WTC11 (cell line): ENCODE measurements around the gene KCTD1. TPM values are rescaled to one million over a fixed set of nuclear protein-coding genes. Genes with fewer than 3 reads are reported as not detected.

Experiments
- ATAC-seq: fragments of 200-7000 bp; cut with Tn5 transposase; 2 replicates; pipeline ENCODE4 v1.10.0; 2021; ENCODE audit warnings: mild to moderate bottlenecking, moderate library complexity
- CTCF ChIA-PET: fragments of 300-600 bp; sonication (Branson Sonifier 250); formaldehyde crosslinking; loops from one replicate; lab custom pipeline; 2021; ENCODE audit warnings: antibody characterized with exemption; lab: Charles Lee
- POLR2A ChIA-PET: fragments of 350-600 bp; sonication (Branson Sonifier 250); formaldehyde crosslinking; loops from one replicate; lab custom pipeline; 2021; ENCODE audit warnings: antibody characterized with exemption; lab: Charles Lee
- DNase-seq: peaks from one replicate; pipeline ENCODE4 v3.0.0; 2021; ENCODE audit warnings: low spot score
- H3K27ac Mint-ChIP-seq: 2 replicates; pipeline ENCODE4 v1.8.0; 2021; ENCODE audit warnings: mixed read lengths
- H3K27me3 Mint-ChIP-seq: 2 replicates; pipeline ENCODE4 v1.8.0; 2021; ENCODE audit warnings: low read depth, mild to moderate bottlenecking, moderate library complexity, mixed read lengths
- H3K36me3 Mint-ChIP-seq: 2 replicates; pipeline ENCODE4 v1.8.0; 2021; ENCODE audit warnings: mixed read lengths
- H3K4me1 Mint-ChIP-seq: 2 replicates; pipeline ENCODE4 v1.8.0; 2022; ENCODE audit warnings: mixed read lengths
- H3K4me3 Mint-ChIP-seq: 2 replicates; pipeline ENCODE4 v1.8.0; 2021; ENCODE audit warnings: mild to moderate bottlenecking, moderate library complexity, mixed read lengths
- H3K9me3 Mint-ChIP-seq: 2 replicates; pipeline ENCODE4 v1.8.0; 2021; ENCODE audit warnings: mixed read lengths
- E2F5 ChIP-seq: sonication (generic); formaldehyde crosslinking; IDR thresholded peaks from 2 replicates; pipeline ENCODE4 v1.8.1; 2022; ENCODE audit warnings: mild to moderate bottlenecking, moderate library complexity, missing genetic modification reagents
- ELF4 ChIP-seq: sonication (generic); formaldehyde crosslinking; IDR thresholded peaks from 2 replicates; pipeline ENCODE4 v1.8.1; 2022; ENCODE audit warnings: low read depth, mild to moderate bottlenecking, moderate library complexity, missing genetic modification reagents
- FOXP4 ChIP-seq: sonication (generic); formaldehyde crosslinking; IDR thresholded peaks from 2 replicates; pipeline ENCODE4 v1.8.0; 2022; ENCODE audit warnings: mild to moderate bottlenecking, missing genetic modification reagents
- KAT7 ChIP-seq: sonication (generic); formaldehyde crosslinking; IDR thresholded peaks from 2 replicates; pipeline ENCODE4 v1.8.1; 2023; ENCODE audit warnings: missing genetic modification reagents, mild to moderate bottlenecking, borderline replicate concordance
- NFATC4 ChIP-seq: fragments of 250-450 bp; sonication (Bioruptor Pico); IDR thresholded peaks from 2 replicates; pipeline ENCODE4 v1.9.0; 2021; ENCODE audit warnings: mild to moderate bottlenecking
- NFYB ChIP-seq: sonication (generic); formaldehyde crosslinking; conservative IDR thresholded peaks from 2 replicates; pipeline ENCODE4 v1.8.0; 2022; ENCODE audit warnings: low read depth, missing genetic modification reagents
- NR3C1 ChIP-seq: sonication (generic); formaldehyde crosslinking; conservative IDR thresholded peaks from 2 replicates; pipeline ENCODE4 v1.8.1; 2023; ENCODE audit warnings: low read depth, mild to moderate bottlenecking, missing genetic modification reagents
- SMAD3 ChIP-seq: sonication (generic); formaldehyde crosslinking; IDR thresholded peaks from 2 replicates; pipeline ENCODE4 v1.8.0; 2022; ENCODE audit warnings: missing genetic modification reagents, mild to moderate bottlenecking, borderline replicate concordance
- SMAD4 ChIP-seq: sonication (generic); formaldehyde crosslinking; IDR thresholded peaks from 2 replicates; pipeline ENCODE4 v1.8.0; 2022; ENCODE audit warnings: mild to moderate bottlenecking, missing genetic modification reagents
- TEAD1 ChIP-seq: sonication (generic); formaldehyde crosslinking; IDR thresholded peaks from 2 replicates; pipeline ENCODE4 v1.8.0; 2022; ENCODE audit warnings: mild to moderate bottlenecking, missing genetic modification reagents
- TEAD4 ChIP-seq: sonication (generic); formaldehyde crosslinking; IDR thresholded peaks from 2 replicates; pipeline ENCODE4 v1.8.0; 2022; ENCODE audit warnings: mild to moderate bottlenecking, missing genetic modification reagents
- ZBTB21 ChIP-seq: sonication (generic); formaldehyde crosslinking; IDR thresholded peaks from 2 replicates; pipeline ENCODE4 v1.8.1; 2023; ENCODE audit warnings: mild to moderate bottlenecking, missing genetic modification reagents, borderline replicate concordance
- ZNF121 ChIP-seq: sonication (generic); formaldehyde crosslinking; IDR thresholded peaks from 2 replicates; pipeline ENCODE4 v1.8.0; 2023; ENCODE audit warnings: missing genetic modification reagents
- ZNF317 ChIP-seq: sonication (generic); formaldehyde crosslinking; IDR thresholded peaks from 2 replicates; pipeline ENCODE4 v1.8.1; 2023; ENCODE audit warnings: low read depth, mild to moderate bottlenecking, moderate library complexity, missing genetic modification reagents, borderline replicate concordance
- total RNA-seq: library from RNA; stranded (reverse); gene quantifications from 3 replicates; pipeline ENCODE4 v1.2.3, GENCODE V29; 2021
- TF ChIP-seq, protein P1 (sequence below): sonication (generic); formaldehyde crosslinking; IDR thresholded peaks from 2 replicates; pipeline ENCODE4 v1.8.0; 2023; ENCODE audit warnings: missing genetic modification reagents, mild to moderate bottlenecking, borderline replicate concordance
- TF ChIP-seq, protein P2 (sequence below): sonication (generic); formaldehyde crosslinking; IDR thresholded peaks from 2 replicates; pipeline ENCODE4 v1.8.0; 2022; ENCODE audit warnings: mild to moderate bottlenecking, missing genetic modification reagents
- TF ChIP-seq, protein P3 (sequence below): sonication (generic); formaldehyde crosslinking; IDR thresholded peaks from 2 replicates; pipeline ENCODE4 v1.8.1; 2023; ENCODE audit warnings: mild to moderate bottlenecking, missing genetic modification reagents

The KCTD1 gene
- total RNA-seq, 1 experiment from 2014 or later: 23.3 TPM

- TF ChIP-seq, protein P1, sequence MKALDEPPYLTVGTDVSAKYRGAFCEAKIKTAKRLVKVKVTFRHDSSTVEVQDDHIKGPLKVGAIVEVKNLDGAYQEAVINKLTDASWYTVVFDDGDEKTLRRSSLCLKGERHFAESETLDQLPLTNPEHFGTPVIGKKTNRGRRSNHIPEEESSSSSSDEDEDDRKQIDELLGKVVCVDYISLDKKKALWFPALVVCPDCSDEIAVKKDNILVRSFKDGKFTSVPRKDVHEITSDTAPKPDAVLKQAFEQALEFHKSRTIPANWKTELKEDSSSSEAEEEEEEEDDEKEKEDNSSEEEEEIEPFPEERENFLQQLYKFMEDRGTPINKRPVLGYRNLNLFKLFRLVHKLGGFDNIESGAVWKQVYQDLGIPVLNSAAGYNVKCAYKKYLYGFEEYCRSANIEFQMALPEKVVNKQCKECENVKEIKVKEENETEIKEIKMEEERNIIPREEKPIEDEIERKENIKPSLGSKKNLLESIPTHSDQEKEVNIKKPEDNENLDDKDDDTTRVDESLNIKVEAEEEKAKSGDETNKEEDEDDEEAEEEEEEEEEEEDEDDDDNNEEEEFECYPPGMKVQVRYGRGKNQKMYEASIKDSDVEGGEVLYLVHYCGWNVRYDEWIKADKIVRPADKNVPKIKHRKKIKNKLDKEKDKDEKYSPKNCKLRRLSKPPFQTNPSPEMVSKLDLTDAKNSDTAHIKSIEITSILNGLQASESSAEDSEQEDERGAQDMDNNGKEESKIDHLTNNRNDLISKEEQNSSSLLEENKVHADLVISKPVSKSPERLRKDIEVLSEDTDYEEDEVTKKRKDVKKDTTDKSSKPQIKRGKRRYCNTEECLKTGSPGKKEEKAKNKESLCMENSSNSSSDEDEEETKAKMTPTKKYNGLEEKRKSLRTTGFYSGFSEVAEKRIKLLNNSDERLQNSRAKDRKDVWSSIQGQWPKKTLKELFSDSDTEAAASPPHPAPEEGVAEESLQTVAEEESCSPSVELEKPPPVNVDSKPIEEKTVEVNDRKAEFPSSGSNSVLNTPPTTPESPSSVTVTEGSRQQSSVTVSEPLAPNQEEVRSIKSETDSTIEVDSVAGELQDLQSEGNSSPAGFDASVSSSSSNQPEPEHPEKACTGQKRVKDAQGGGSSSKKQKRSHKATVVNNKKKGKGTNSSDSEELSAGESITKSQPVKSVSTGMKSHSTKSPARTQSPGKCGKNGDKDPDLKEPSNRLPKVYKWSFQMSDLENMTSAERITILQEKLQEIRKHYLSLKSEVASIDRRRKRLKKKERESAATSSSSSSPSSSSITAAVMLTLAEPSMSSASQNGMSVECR: no peak
- TF ChIP-seq E2F5: no peak
- no peak for TF ChIP-seq KAT7 (CRISPR knock-in tag)
- TF ChIP-seq, protein P2, sequence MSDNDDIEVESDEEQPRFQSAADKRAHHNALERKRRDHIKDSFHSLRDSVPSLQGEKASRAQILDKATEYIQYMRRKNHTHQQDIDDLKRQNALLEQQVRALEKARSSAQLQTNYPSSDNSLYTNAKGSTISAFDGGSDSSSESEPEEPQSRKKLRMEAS (CRISPR knock-in tag): no peak
- TF ChIP-seq SMAD3 (CRISPR knock-in tag): no peak
- TF ChIP-seq, all 79 proteins: peak for 0
These were observed 94.2 kb downstream of the KCTD1 start (continued) for GRCh38 chr18:26454192-26454591.

DNA sequence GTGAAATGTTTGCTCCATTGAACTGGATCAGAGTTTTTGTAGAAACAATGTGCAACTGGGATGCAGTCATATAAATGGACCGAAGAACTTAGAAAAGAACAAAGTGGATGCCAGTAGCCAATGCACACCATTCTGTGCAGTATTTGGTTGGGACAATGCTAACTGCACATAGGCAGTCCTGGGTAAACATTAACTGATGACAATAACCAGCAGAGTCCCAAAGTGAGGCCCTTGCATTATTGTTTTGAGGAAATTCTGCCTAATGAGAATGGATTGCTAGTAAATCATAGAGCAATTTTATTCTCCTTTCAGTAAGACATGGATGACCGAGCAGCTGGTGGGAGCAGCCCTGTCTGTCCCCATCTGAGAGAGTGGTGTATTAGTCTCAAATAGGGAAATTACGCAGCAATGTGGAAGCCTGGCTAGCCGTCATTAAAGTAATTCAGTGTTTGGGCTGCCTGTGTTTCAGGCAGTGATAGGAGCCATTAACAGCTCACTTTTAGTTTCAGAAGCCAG is 94.9 kb downstream of the KCTD1 start:
- Mint-ChIP-seq H3K36me3 (peaks cover 7% of the 10 kb centered on the region), H3K4me1 (peaks cover 38% of the 10 kb centered on the region), H3K9me3 (no peaks in the 10 kb centered on the region), H3K4me3 (no peak overlapping the region), H3K27me3 (peaks cover 2% of the 10 kb centered on the region), H3K27ac (no peak overlapping the region)
- DNase-seq (no peak), ATAC-seq (no peak)
- ChIA-PET CTCF (no interaction called here), POLR2A (no interaction called here)
- TF ChIP-seq ELF4 (no peak), ZNF317 (CRISPR knock-in tag) (no peak), TEAD4 (CRISPR knock-in tag) (no peak)
- TF ChIP-seq, protein P2 (CRISPR knock-in tag): no peak

- Mint-ChIP-seq H3K9me3 (no peaks in the 10 kb centered on the region), H3K4me1 (peaks cover 26% of the 10 kb centered on the region), H3K27me3 (no peaks in the 10 kb centered on the region; the same call in 1 of the 2 replicates), H3K4me3 (no peak overlapping the region), H3K27ac (no peak overlapping the region), H3K36me3 (peaks cover 7% of the 10 kb centered on the region)
- TF ChIP-seq FOXP4 (no peak), ZNF121 (CRISPR knock-in tag) (no peak), NR3C1 (CRISPR knock-in tag) (no peak), ZBTB21 (no peak), SMAD4 (CRISPR knock-in tag) (no peak), NFYB (CRISPR knock-in tag) (no peak), TEAD1 (CRISPR knock-in tag) (no peak), NFATC4 (CRISPR knock-in tag) (no peak)
- TF ChIP-seq, protein P3, sequence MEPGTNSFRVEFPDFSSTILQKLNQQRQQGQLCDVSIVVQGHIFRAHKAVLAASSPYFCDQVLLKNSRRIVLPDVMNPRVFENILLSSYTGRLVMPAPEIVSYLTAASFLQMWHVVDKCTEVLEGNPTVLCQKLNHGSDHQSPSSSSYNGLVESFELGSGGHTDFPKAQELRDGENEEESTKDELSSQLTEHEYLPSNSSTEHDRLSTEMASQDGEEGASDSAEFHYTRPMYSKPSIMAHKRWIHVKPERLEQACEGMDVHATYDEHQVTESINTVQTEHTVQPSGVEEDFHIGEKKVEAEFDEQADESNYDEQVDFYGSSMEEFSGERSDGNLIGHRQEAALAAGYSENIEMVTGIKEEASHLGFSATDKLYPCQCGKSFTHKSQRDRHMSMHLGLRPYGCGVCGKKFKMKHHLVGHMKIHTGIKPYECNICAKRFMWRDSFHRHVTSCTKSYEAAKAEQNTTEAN (CRISPR knock-in tag): no peak
- ChIA-PET POLR2A (no interaction called here), CTCF (interaction anchor here (1.5 to 2.5 kb wide), 2 partner anchors 46 to 67 kb away, joined by 6 to 7 read pairs; no protein-coding TSS in a partner anchor)
- DNase-seq: no peak
- no peak for ATAC-seq
These were observed 97.2 kb downstream of the KCTD1 start for GRCh38 chr18:26450989-26451682.
